Thoracic aorta (tissue), 2 donors: ENCODE results near the gene SFXN2. TPM values are rescaled to one million over a fixed set of nuclear protein-coding genes. Genes with fewer than 3 reads are reported as not detected.

Source experiments
- ATAC-seq: fragments of 150-250 bp; one replicate; pipeline ENCODE4 v1.8.0; 2017; ENCODE audit warnings: low read depth; ENCODE audit not compliant: insufficient number of reproducible peaks, low FRiP score
- DNase-seq: peaks from one replicate; pipeline ENCODE4 v3.0.0-alpha.2; 2020; ENCODE audit warnings: low spot score
- H3K27ac ChIP-seq, 2 donors: fragments of 200-600 bp; sonication (generic); 1 replicate in 1 of 2; 2 replicates in 1 of 2; pipeline ENCODE4 v1.5.1; 2016; ENCODE audit warnings: mild to moderate bottlenecking in 2 of 2, moderate library complexity in 2 of 2
- H3K27me3 ChIP-seq: fragments of 200-600 bp; sonication (generic); replicated peaks from 2 replicates; pipeline ENCODE4 v1.6.0; 2016; ENCODE audit warnings: mild to moderate bottlenecking; ENCODE audit not compliant: insufficient read depth
- H3K36me3 ChIP-seq: fragments of 200-600 bp; sonication (generic); one replicate; pipeline ENCODE4 v1.5.1; 2016
- H3K4me1 ChIP-seq, 2 donors: fragments of 200-600 bp; sonication (generic); 1 replicate in 1 of 2; 2 replicates in 1 of 2; pipeline versions ENCODE4 v1.5.1 to v1.6.0; 2016; ENCODE audit warnings: low read depth in 2 of 2, mild to moderate bottlenecking in 1 of 2; ENCODE audit not compliant: control insufficient read depth in 1 of 2
- H3K4me3 ChIP-seq: fragments of 200-600 bp; sonication (generic); 2 replicates; pipeline ENCODE4 v1.5.1; 2016; ENCODE audit warnings: mild to moderate bottlenecking
- H3K9me3 ChIP-seq: fragments of 200-600 bp; sonication (generic); 2 replicates; pipeline ENCODE4 v1.5.1; 2016
- CTCF ChIP-seq: fragments of 200-600 bp; sonication (generic); IDR thresholded peaks from one replicate; pipeline ENCODE4 v1.5.1; 2019; ENCODE audit warnings: antibody characterized with exemption
- total RNA-seq, 2 donors: library from RNA; depleted of rRNA; stranded (reverse); fragments of >200 nt; gene quantifications; one replicate each; pipeline versions ENCODE4 v1.1.0 to v1.2.3, GENCODE V29; 2016

SFXN2 gene
- total RNA-seq, 2 donors from 2014 or later = 1.6 to 18.3 TPM

GRCh38 chr10:102673819-102674511 lies 40.5 kb upstream of the SFXN2 start:
- DNase-seq (peak; percentile 49), ATAC-seq (peak; percentile 71)
- Histone ChIP-seq H3K36me3 (no peaks in the 10 kb centered on the region), H3K4me1 (peaks cover 40 to 43% of the 10 kb centered on the region in 2 donors), H3K4me3 (peak overlapping the region; percentile 68), H3K27ac (peak overlapping the region; percentile 72 to 77), H3K9me3 (no peaks in the 10 kb centered on the region), H3K27me3 (no peaks in the 10 kb centered on the region)
- no peak for TF ChIP-seq CTCF

GRCh38 chr10:102674566-102674965 lies 39.9 kb upstream of the SFXN2 start:
- TF ChIP-seq CTCF = no peak
- Histone ChIP-seq H3K27me3 (no peaks in the 10 kb centered on the region), H3K9me3 (no peaks in the 10 kb centered on the region), H3K4me1 (peaks cover 36 to 37% of the 10 kb centered on the region in 2 donors), H3K4me3 (peak overlapping the region; percentile 68), H3K27ac (peak overlapping the region; percentile 72 to 77), H3K36me3 (no peaks in the 10 kb centered on the region)
- DNase-seq (no peak), ATAC-seq (no peak)

- TF ChIP-seq CTCF = no peak
- Histone ChIP-seq H3K27ac (peak overlapping the region; percentile 72 to 77), H3K36me3 (no peaks in the 10 kb centered on the region), H3K4me3 (peak overlapping the region; percentile 68), H3K9me3 (no peaks in the 10 kb centered on the region), H3K4me1 (peaks cover 33 to 35% of the 10 kb centered on the region in 2 donors), H3K27me3 (no peaks in the 10 kb centered on the region)
- no peak for DNase-seq
- ATAC-seq = no peak
Observed at GRCh38 chr10:102675011-102675665, 39.3 kb upstream of the SFXN2 start.

- Histone ChIP-seq H3K4me3 (no peak overlapping the region), H3K9me3 (no peaks in the 10 kb centered on the region), H3K36me3 (peaks cover 5% of the 10 kb centered on the region), H3K27ac (peak overlapping the region; percentile 72 to 77), H3K27me3 (no peaks in the 10 kb centered on the region), H3K4me1 (peaks cover 33 to 35% of the 10 kb centered on the region in 2 donors)
- no peak for TF ChIP-seq CTCF
- no peak for DNase-seq
- no peak for ATAC-seq
Observed at GRCh38 chr10:102675666-102676533, 38.5 kb upstream of the SFXN2 start.
